Endodermal cell (in vitro differentiated cells): ENCODE results near the gene PGM1. TPM values are rescaled to one million over a fixed set of nuclear protein-coding genes. Genes with fewer than 3 reads are reported as not detected.

Source experiments
- DNase-seq: peaks from one replicate; pipeline ENCODE4 v3.0.0-alpha.2; 2017
- H3K27ac ChIP-seq: 2 replicates; pipeline ENCODE4 v1.5.1; 2013; ENCODE audit warnings: mild to moderate bottlenecking, low read depth, low read length, moderate library complexity
- H3K27me3 ChIP-seq: 2 replicates; pipeline ENCODE4 v1.6.1; 2013; ENCODE audit warnings: mild to moderate bottlenecking, low read length, moderate library complexity; ENCODE audit not compliant: insufficient read depth, control insufficient read depth, poor library complexity, severe bottlenecking
- H3K36me3 ChIP-seq: 2 replicates; pipeline ENCODE4 v1.7.0; 2013; ENCODE audit warnings: mild to moderate bottlenecking, low read length, moderate library complexity; ENCODE audit not compliant: control insufficient read depth, insufficient read depth
- H3K4me1 ChIP-seq: one replicate; pipeline ENCODE4 v1.7.0; 2013; ENCODE audit warnings: low read length; ENCODE audit not compliant: control insufficient read depth, insufficient read depth
- H3K4me3 ChIP-seq: 2 replicates; pipeline ENCODE4 v1.5.1; 2013; ENCODE audit warnings: mild to moderate bottlenecking, low read length, moderate library complexity
- H3K9ac ChIP-seq: 2 replicates; pipeline ENCODE4 v1.6.1; 2013; ENCODE audit warnings: mild to moderate bottlenecking, low read length, moderate library complexity; ENCODE audit not compliant: poor library complexity, severe bottlenecking; ENCODE audit errors: extremely low read depth
- H3K9me3 ChIP-seq: 2 replicates; pipeline ENCODE4 v1.6.1; 2013; ENCODE audit warnings: mild to moderate bottlenecking, low read length, moderate library complexity; ENCODE audit not compliant: control insufficient read depth
- H3K27ac Mint-ChIP-seq: 2 replicates; pipeline ENCODE4 v1.8.0; 2020; ENCODE audit warnings: mixed read lengths
- H3K27me3 Mint-ChIP-seq: 2 replicates; pipeline ENCODE4 v1.8.0; 2021; ENCODE audit warnings: mild to moderate bottlenecking, mixed read lengths; ENCODE audit not compliant: insufficient read depth
- H3K36me3 Mint-ChIP-seq: 2 replicates; pipeline ENCODE4 v1.8.0; 2020; ENCODE audit warnings: low read depth, mixed read lengths
- H3K4me1 Mint-ChIP-seq: 2 replicates; pipeline ENCODE4 v1.8.0; 2020; ENCODE audit warnings: mixed read lengths
- H3K4me3 Mint-ChIP-seq: 2 replicates; pipeline ENCODE4 v1.8.0; 2020; ENCODE audit warnings: mild to moderate bottlenecking, moderate library complexity, mixed read lengths
- H3K9me3 Mint-ChIP-seq: 2 replicates; pipeline ENCODE4 v1.8.0; 2020; ENCODE audit warnings: mild to moderate bottlenecking, mixed read lengths
- WGBS, 2 experiments: methylation state at CpG; one replicate each; pipeline versions ENCODE4 v1.1.5 to v1.1.7; 2013; ENCODE audit warnings: missing lambda C conversion rate in 2 of 2, mixed read lengths in 1 of 2; ENCODE audit not compliant: insufficient coverage in 1 of 2, insufficient read length in 1 of 2; 5-methylcytosine and 5-hydroxymethylcytosine counted together
- total RNA-seq, 2 donors: library from RNA; stranded (reverse); fragmentation: NEBNext Ultra II Directional in 1 of 2; extraction: Animal tissue kit (Norgen Biotek cat#: 25700) in 1 of 2; gene quantifications; 2 replicates in 1 of 2; 3 replicates in 1 of 2; pipeline ENCODE4 v1.2.1, GENCODE V29; 2021
- TF ChIP-seq, protein P1 (sequence below): fragments of 200-600 bp; sonication (generic); conservative IDR thresholded peaks from 2 replicates; pipeline ENCODE4 v1.5.0; 2021; ENCODE audit warnings: antibody characterized with exemption, mild to moderate bottlenecking

Gene PGM1
- total RNA-seq, 2 donors from 2014 or later: 119 to 165 TPM

GRCh38 chr1:63626222-63626621, 33.0 kb downstream of the PGM1 start:
- H3K36me3 Mint-ChIP-seq: peaks cover 19% of the 10 kb centered on the region
- H3K4me3 ChIP-seq: no peak overlapping the region
- no peaks in the 10 kb centered on the region for H3K27me3 Mint-ChIP-seq
- no peak overlapping the region for H3K9ac ChIP-seq
- H3K4me1 Mint-ChIP-seq: peaks cover 22% of the 10 kb centered on the region
- H3K4me1 ChIP-seq: peaks cover 4% of the 10 kb centered on the region
- no peak overlapping the region for H3K27ac ChIP-seq
- no peaks in the 10 kb centered on the region for H3K27me3 ChIP-seq
- H3K9me3 ChIP-seq: no peaks in the 10 kb centered on the region
- H3K27ac Mint-ChIP-seq: no peak overlapping the region
- 97 to 100% methylated on average over 1 of the region's 2 CpGs for WGBS, 2 experiments
- no peaks in the 10 kb centered on the region for H3K9me3 Mint-ChIP-seq
- no peak overlapping the region for H3K4me3 Mint-ChIP-seq
- no peak for DNase-seq
- H3K36me3 ChIP-seq: peaks cover 26% of the 10 kb centered on the region
- TF ChIP-seq, protein P1, sequence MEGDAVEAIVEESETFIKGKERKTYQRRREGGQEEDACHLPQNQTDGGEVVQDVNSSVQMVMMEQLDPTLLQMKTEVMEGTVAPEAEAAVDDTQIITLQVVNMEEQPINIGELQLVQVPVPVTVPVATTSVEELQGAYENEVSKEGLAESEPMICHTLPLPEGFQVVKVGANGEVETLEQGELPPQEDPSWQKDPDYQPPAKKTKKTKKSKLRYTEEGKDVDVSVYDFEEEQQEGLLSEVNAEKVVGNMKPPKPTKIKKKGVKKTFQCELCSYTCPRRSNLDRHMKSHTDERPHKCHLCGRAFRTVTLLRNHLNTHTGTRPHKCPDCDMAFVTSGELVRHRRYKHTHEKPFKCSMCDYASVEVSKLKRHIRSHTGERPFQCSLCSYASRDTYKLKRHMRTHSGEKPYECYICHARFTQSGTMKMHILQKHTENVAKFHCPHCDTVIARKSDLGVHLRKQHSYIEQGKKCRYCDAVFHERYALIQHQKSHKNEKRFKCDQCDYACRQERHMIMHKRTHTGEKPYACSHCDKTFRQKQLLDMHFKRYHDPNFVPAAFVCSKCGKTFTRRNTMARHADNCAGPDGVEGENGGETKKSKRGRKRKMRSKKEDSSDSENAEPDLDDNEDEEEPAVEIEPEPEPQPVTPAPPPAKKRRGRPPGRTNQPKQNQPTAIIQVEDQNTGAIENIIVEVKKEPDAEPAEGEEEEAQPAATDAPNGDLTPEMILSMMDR: no peak

DNA sequence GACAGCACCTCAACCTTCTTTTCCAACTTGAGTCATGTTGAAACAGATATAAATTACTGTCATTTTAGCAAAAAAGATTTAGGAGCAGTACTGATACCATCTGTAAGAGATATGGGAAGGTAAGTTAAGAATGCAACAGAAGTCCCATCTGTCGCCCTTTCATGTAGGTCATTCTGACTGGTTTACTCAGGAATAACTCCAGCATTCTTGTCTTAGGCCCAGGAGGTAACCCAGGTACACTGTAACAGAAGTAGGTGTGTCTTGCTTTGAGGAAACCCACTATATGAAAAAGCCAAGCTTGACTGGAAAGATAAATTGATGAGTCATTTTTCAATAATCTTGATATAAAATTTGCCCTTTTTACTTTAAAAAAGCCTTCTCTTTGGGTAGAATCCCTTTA, 35.4 kb downstream of the PGM1 start:
- H3K4me1 ChIP-seq: no peaks in the 10 kb centered on the region
- DNase-seq: no peak
- H3K9ac ChIP-seq: no peak overlapping the region
- H3K4me1 Mint-ChIP-seq: peaks cover 16% of the 10 kb centered on the region
- H3K27me3 Mint-ChIP-seq: no peaks in the 10 kb centered on the region
- TF ChIP-seq, protein P1: no peak
- H3K4me3 ChIP-seq: no peak overlapping the region
- H3K27me3 ChIP-seq: no peaks in the 10 kb centered on the region
- H3K27ac Mint-ChIP-seq: no peak overlapping the region
- peaks cover 48% of the 10 kb centered on the region for H3K36me3 ChIP-seq
- 92 to 100% methylated on average over 1 of the region's 1 CpG for WGBS, 2 experiments
- no peaks in the 10 kb centered on the region for H3K9me3 ChIP-seq
- H3K4me3 Mint-ChIP-seq: no peak overlapping the region
- no peak overlapping the region for H3K27ac ChIP-seq
- H3K9me3 Mint-ChIP-seq: no peaks in the 10 kb centered on the region
- H3K36me3 Mint-ChIP-seq: peaks cover 37% of the 10 kb centered on the region

DNA sequence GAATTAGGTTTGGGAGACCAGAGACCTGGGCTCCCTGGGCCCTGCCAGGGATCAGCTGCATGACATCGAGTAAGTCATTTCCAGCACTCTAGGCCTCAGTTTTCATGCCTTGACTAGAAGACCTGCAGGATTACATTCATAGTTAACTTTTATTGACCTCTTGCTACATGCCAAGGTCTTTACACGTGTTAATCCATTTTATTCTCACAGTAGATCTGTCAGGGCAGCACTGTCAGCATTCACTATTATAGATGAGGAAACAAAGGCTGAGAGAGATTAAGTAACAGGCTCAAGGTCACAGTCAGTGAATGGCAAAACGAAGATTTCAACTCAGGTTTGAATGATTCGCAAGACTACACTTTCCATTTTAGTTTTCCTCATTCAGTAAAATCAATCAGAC, 37.0 kb downstream of the PGM1 start:
- TF ChIP-seq, protein P1: no peak
- 85 to 89% methylated on average over 4 of the region's 4 CpGs for WGBS, 2 experiments

More for the DNA sequence above, 37.0 kb downstream of the PGM1 start:
- Histone ChIP-seq H3K9ac (no peak overlapping the region), H3K36me3 (peaks cover 61% of the 10 kb centered on the region), H3K27ac (no peak overlapping the region), H3K9me3 (no peaks in the 10 kb centered on the region), H3K27me3 (no peaks in the 10 kb centered on the region), H3K4me1 (no peaks in the 10 kb centered on the region), H3K4me3 (no peak overlapping the region)
- peaks cover 48% of the 10 kb centered on the region for H3K36me3 Mint-ChIP-seq
- no peak for DNase-seq
- no peaks in the 10 kb centered on the region for H3K9me3 Mint-ChIP-seq
- no peak overlapping the region for H3K27ac Mint-ChIP-seq
- H3K4me3 Mint-ChIP-seq: no peak overlapping the region
- no peaks in the 10 kb centered on the region for H3K27me3 Mint-ChIP-seq
- H3K4me1 Mint-ChIP-seq: peaks cover 9% of the 10 kb centered on the region
